KMS-11 (cell line): ENCODE data around the gene XDH.

ENCODE experiments used
- H2AFZ ChIP-seq: fragments of 200-600 bp; sonication (generic); 2 replicates; pipeline ENCODE4 v1.6.1; 2016; ENCODE audit warnings: antibody characterized with exemption, mixed run types, low read depth
- H3K27ac ChIP-seq: fragments of 200-600 bp; sonication (generic); 2 replicates; pipeline ENCODE4 v1.6.1; 2016; ENCODE audit warnings: mild to moderate bottlenecking, mixed run types
- H3K27me3 ChIP-seq: fragments of 200-600 bp; sonication (generic); 2 replicates; pipeline ENCODE4 v1.6.1; 2017; ENCODE audit warnings: mild to moderate bottlenecking, low read depth, mixed run types, moderate library complexity; ENCODE audit not compliant: insufficient read depth
- H3K36me3 ChIP-seq: fragments of 200-600 bp; sonication (generic); 2 replicates; pipeline ENCODE4 v1.6.1; 2017; ENCODE audit warnings: mild to moderate bottlenecking, mixed run types; ENCODE audit not compliant: insufficient read depth
- H3K4me1 ChIP-seq: fragments of 200-600 bp; sonication (generic); 2 replicates; pipeline ENCODE4 v1.6.1; 2016; ENCODE audit warnings: mild to moderate bottlenecking, low read depth, mixed run types; ENCODE audit not compliant: poor library complexity, severe bottlenecking
- H3K4me2 ChIP-seq: fragments of 200-600 bp; sonication (generic); 2 replicates; pipeline ENCODE4 v1.7.0; 2016; ENCODE audit warnings: mild to moderate bottlenecking, mixed run types
- H3K4me3 ChIP-seq: fragments of 200-600 bp; sonication (generic); IDR thresholded peaks from 2 replicates; pipeline ENCODE4 v1.6.1; 2017; ENCODE audit warnings: low read depth, low read length, mixed read lengths; ENCODE audit not compliant: insufficient read depth
- H3K79me2 ChIP-seq: fragments of 200-600 bp; sonication (generic); 2 replicates; pipeline ENCODE4 v1.6.1; 2016; ENCODE audit warnings: low read depth, mixed run types; ENCODE audit not compliant: insufficient read depth
- H3K9ac ChIP-seq: fragments of 200-600 bp; sonication (generic); 2 replicates; pipeline ENCODE4 v1.6.1; 2016; ENCODE audit warnings: mild to moderate bottlenecking, mixed run types
- H4K20me1 ChIP-seq: fragments of 200-600 bp; sonication (generic); 2 replicates; pipeline ENCODE4 v1.6.1; 2016; ENCODE audit warnings: mild to moderate bottlenecking, mixed run types; ENCODE audit not compliant: insufficient read depth
- CTCF ChIP-seq: fragments of 200-600 bp; sonication (generic); conservative IDR thresholded peaks from 2 replicates; pipeline ENCODE4 v1.6.1; 2017; ENCODE audit warnings: low read depth, mild to moderate bottlenecking, antibody characterized with exemption, low read length, moderate library complexity, mixed read lengths

XDH gene

GRCh38 chr2:31421634-31422033 is 7.1 kb upstream of the XDH start:
- H4K20me1 ChIP-seq, result no peaks in the 10 kb centered on the region
- H3K4me2 ChIP-seq, result no peak overlapping the region
- no peak overlapping the region for H3K9ac ChIP-seq
- no peak for TF ChIP-seq CTCF
- no peaks in the 10 kb centered on the region for H3K36me3 ChIP-seq
- no peak overlapping the region for H3K27ac ChIP-seq
- no peak overlapping the region for H3K4me3 ChIP-seq
- H3K27me3 ChIP-seq, result no peaks in the 10 kb centered on the region
- H3K79me2 ChIP-seq, result no peaks in the 10 kb centered on the region
- no peak overlapping the region for H2AFZ ChIP-seq
- H3K4me1 ChIP-seq, result peaks cover 2% of the 10 kb centered on the region

GRCh38 chr2:31420936-31421335 is 6.4 kb upstream of the XDH start:
- no peak overlapping the region for H3K27ac ChIP-seq
- no peak overlapping the region for H2AFZ ChIP-seq
- H3K79me2 ChIP-seq, result no peaks in the 10 kb centered on the region
- H3K4me2 ChIP-seq, result no peak overlapping the region
- H3K36me3 ChIP-seq, result no peaks in the 10 kb centered on the region
- no peak for TF ChIP-seq CTCF
- H3K4me1 ChIP-seq, result peaks cover 9% of the 10 kb centered on the region
- no peak overlapping the region for H3K4me3 ChIP-seq
- H3K9ac ChIP-seq, result no peak overlapping the region
- no peaks in the 10 kb centered on the region for H4K20me1 ChIP-seq
- H3K27me3 ChIP-seq, result no peaks in the 10 kb centered on the region

GRCh38 chr2:31419386-31419785 is 4.8 kb upstream of the XDH start:
- Histone ChIP-seq H3K27me3 (no peaks in the 10 kb centered on the region), H3K27ac (no peak overlapping the region), H3K4me3 (no peak overlapping the region), H2AFZ (no peak overlapping the region), H3K9ac (no peak overlapping the region), H3K4me2 (no peak overlapping the region), H3K79me2 (no peaks in the 10 kb centered on the region), H4K20me1 (no peaks in the 10 kb centered on the region), H3K36me3 (no peaks in the 10 kb centered on the region), H3K4me1 (peaks cover 23% of the 10 kb centered on the region)
- no peak for TF ChIP-seq CTCF

GRCh38 chr2:31415421-31415820 is 879 bp upstream of the XDH start:
- Histone ChIP-seq H2AFZ (peak overlapping the region; percentile 84; the same call in 1 of the 2 replicates), H4K20me1 (no peaks in the 10 kb centered on the region), H3K4me3 (no peak overlapping the region), H3K36me3 (no peaks in the 10 kb centered on the region), H3K27ac (no peak overlapping the region), H3K79me2 (no peaks in the 10 kb centered on the region), H3K4me2 (no peak overlapping the region), H3K9ac (no peak overlapping the region), H3K27me3 (no peaks in the 10 kb centered on the region), H3K4me1 (peaks cover 31% of the 10 kb centered on the region)
- TF ChIP-seq CTCF, result no peak
